ENCODE data around the gene FBXO31.

The FBXO31 gene

DNA sequence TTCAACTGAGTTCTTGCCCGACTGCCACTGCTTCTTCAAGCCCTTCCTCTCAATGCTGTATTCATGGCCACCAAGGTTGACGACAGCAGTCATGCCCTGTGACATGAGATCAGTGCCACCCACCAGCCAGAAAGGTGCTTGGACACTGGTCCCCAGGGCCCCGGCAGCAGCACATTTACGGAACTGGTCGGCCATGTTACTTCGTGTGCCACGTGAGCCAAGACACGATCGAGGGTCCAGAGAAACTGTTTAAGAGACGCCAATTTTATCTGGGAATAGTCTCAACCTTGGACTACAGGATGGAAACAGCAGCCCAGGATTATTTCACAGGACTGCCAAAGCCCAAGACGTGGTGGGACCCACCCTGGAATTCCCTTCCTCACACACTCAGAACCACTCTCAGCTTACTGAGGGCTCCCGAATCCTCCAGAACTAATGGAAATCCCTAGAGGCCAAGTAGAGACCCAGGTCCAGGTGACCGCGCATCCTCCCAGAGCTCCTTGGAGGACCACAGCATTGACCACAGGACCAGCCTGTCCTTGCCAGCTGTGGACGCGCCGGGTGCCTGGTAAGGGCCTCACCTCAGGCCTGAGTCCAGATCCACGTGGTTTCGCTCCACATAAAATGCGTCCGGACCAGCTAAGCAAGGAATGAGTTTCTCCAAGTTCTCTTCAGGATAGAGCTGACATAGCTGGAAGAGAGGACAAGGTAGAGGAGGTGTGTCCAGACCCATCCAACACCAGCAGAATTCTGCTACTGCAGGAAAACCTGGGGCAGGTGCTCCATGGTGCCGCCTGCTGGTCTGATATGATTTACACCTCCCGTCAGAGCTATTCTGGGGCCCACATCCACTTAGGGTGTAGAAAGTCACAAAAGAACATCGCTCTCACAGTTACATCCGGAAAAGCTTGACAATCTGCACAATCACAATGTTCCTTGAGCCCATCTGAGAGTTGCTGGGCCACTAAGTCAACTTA, 36.7 kb upstream of the FBXO31 start:
- Histone ChIP-seq H3K27me3 (ENCODE audit: control insufficient read depth in 1 of 2, insufficient read depth in 2 of 2, low read length in 2 of 2) (no peaks in the 10 kb centered on the region), H3K9ac (ENCODE audit: low read length in 2 of 2) (no peak overlapping the region), H3K9me3 (ENCODE audit: control insufficient read depth in 2 of 2, low read length in 2 of 2) (no peaks in the 10 kb centered on the region), H3K27ac (ENCODE audit: low read length) (no peak overlapping the region), H3K4me3 (ENCODE audit: low read length in 2 of 2) (no peak overlapping the region), H3K36me3 (ENCODE audit: control insufficient read depth in 2 of 2, insufficient read depth in 2 of 2, low read length in 2 of 2) (peaks cover 38 to 42% of the 10 kb centered on the region in 2 donors), H3K4me1 (ENCODE audit: control insufficient read depth, insufficient read depth, low read length) (no peaks in the 10 kb centered on the region)

DNA sequence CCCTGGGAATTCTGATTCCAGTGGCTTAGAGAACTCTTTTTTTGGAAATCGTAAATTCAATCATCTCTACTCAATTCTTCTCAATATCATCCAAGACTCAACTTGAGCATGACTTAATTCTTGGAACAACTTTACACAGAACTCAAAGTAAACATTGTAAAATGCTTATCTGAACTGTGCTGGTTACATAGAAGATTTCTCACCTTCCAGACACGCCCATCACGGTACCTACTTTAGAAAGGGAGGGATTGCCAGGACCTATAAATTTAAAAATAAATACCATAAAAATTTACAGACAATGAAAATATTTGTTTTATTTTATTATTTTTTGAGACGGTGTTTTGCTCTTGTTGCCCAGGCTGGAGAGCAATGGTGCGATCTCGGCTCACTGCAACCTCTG, 35.1 kb upstream of the FBXO31 start:
- H3K27me3 ChIP-seq (ENCODE audit: control insufficient read depth in 1 of 2, insufficient read depth in 2 of 2, low read length in 2 of 2), result no peaks in the 10 kb centered on the region
- H3K9ac ChIP-seq (ENCODE audit: low read length in 2 of 2), result no peak overlapping the region
- H3K4me1 ChIP-seq (ENCODE audit: control insufficient read depth, insufficient read depth, low read length), result no peaks in the 10 kb centered on the region
- H3K36me3 ChIP-seq (ENCODE audit: control insufficient read depth in 2 of 2, insufficient read depth in 2 of 2, low read length in 2 of 2), result peaks cover 34 to 41% of the 10 kb centered on the region in 2 donors
- H3K27ac ChIP-seq (ENCODE audit: low read length), result no peak overlapping the region
- no peak overlapping the region for H3K4me3 ChIP-seq (ENCODE audit: low read length in 2 of 2)
- H3K9me3 ChIP-seq (ENCODE audit: control insufficient read depth in 2 of 2, low read length in 2 of 2), result no peaks in the 10 kb centered on the region

DNA sequence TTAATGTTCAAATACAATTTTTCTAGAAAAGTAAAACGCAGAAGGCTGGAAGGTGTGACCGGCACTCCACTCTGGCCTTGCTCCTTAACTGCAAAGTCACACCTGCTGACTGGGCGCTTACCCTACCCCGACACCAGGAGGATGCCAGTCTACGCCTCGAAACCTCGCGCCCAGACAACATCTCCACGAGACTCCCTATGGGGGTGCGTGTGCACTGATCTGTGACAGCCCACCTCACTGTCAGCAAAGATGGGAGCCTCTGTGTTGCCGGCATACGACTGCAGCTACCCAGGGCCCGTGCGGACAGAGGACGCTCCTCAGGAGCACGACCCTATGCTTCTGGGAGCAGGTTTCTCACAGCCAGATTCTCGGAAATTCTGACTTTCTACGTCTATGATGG, 34.6 kb upstream of the FBXO31 start:
- H3K9me3 ChIP-seq (ENCODE audit: control insufficient read depth in 2 of 2, low read length in 2 of 2), result no peaks in the 10 kb centered on the region
- H3K9ac ChIP-seq (ENCODE audit: low read length in 2 of 2), result no peak overlapping the region
- H3K27me3 ChIP-seq (ENCODE audit: control insufficient read depth in 1 of 2, insufficient read depth in 2 of 2, low read length in 2 of 2), result no peaks in the 10 kb centered on the region
- peaks cover 34 to 38% of the 10 kb centered on the region in 2 donors for H3K36me3 ChIP-seq (ENCODE audit: control insufficient read depth in 2 of 2, insufficient read depth in 2 of 2, low read length in 2 of 2)
- H3K4me3 ChIP-seq (ENCODE audit: low read length in 2 of 2), result no peak overlapping the region
- H3K27ac ChIP-seq (ENCODE audit: low read length), result no peak overlapping the region
- H3K4me1 ChIP-seq (ENCODE audit: control insufficient read depth, insufficient read depth, low read length), result no peaks in the 10 kb centered on the region

DNA sequence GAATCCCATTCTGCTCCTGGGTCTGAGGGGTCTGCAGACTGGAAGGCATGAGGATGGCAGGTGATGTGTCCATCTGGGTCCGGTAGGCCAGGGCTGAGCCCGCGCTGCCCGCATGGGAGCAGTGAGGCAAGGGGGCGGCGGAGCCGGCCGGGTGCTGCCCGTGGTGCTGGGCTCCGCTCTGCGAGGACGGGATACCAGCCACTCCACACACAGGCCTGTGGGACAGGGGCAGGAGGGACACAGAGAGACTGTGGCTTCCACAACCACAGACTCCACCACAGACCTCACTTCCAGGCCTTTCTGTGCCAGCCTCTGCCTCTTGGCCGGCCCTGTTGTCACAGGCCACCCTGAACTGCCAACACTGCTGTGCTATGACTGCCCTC, 33.9 kb upstream of the FBXO31 start:
- H3K9ac ChIP-seq (ENCODE audit: low read length in 2 of 2), result no peak overlapping the region
- H3K9me3 ChIP-seq (ENCODE audit: control insufficient read depth in 2 of 2, low read length in 2 of 2), result no peaks in the 10 kb centered on the region
- peaks cover 31 to 36% of the 10 kb centered on the region in 2 donors for H3K36me3 ChIP-seq (ENCODE audit: control insufficient read depth in 2 of 2, insufficient read depth in 2 of 2, low read length in 2 of 2)
- no peak overlapping the region for H3K4me3 ChIP-seq (ENCODE audit: low read length in 2 of 2)
- no peaks in the 10 kb centered on the region for H3K4me1 ChIP-seq (ENCODE audit: control insufficient read depth, insufficient read depth, low read length)
- no peak overlapping the region for H3K27ac ChIP-seq (ENCODE audit: low read length)
- H3K27me3 ChIP-seq (ENCODE audit: control insufficient read depth in 1 of 2, insufficient read depth in 2 of 2, low read length in 2 of 2), result no peaks in the 10 kb centered on the region

DNA sequence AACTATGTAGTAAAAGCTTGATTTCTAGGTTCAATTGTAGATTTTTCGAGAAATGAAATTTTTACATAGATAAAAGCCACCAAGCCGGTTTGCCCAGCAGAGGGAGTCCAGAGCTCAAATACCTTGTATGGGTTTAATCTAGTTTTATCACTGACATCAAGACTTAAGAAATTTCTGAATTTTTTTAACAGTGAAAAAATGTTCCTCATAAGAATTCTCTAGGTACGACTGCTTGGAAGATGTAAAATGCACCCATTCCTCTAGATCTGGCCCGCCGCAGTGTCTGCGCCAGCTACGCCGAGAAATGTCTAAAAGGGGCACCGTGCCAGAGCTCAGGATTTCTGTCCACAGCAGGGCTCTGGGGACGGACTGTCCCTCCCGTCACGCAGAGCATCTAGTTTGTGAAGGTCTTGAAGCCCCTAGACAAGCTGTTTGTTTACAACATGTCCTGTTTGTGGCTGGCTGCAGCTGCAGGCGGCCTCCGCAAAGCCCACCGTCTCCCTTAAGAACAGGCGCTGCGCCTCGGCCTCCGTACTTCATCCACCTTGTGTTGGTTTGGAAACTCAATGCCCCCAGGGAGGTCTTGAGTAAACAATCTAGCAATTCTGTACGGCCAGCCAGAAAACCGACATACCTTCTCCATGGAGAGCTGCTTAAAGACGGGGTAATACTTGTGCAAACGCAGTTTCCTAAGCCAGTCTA, 33.4 kb upstream of the FBXO31 start:
- Histone ChIP-seq H3K27me3 (ENCODE audit: control insufficient read depth in 1 of 2, insufficient read depth in 2 of 2, low read length in 2 of 2) (no peaks in the 10 kb centered on the region), H3K9me3 (ENCODE audit: control insufficient read depth in 2 of 2, low read length in 2 of 2) (no peaks in the 10 kb centered on the region), H3K36me3 (ENCODE audit: control insufficient read depth in 2 of 2, insufficient read depth in 2 of 2, low read length in 2 of 2) (peaks cover 34 to 42% of the 10 kb centered on the region in 2 donors), H3K9ac (ENCODE audit: low read length in 2 of 2) (no peak overlapping the region), H3K27ac (ENCODE audit: low read length) (no peak overlapping the region), H3K4me3 (ENCODE audit: low read length in 2 of 2) (no peak overlapping the region), H3K4me1 (ENCODE audit: control insufficient read depth, insufficient read depth, low read length) (no peaks in the 10 kb centered on the region)

DNA sequence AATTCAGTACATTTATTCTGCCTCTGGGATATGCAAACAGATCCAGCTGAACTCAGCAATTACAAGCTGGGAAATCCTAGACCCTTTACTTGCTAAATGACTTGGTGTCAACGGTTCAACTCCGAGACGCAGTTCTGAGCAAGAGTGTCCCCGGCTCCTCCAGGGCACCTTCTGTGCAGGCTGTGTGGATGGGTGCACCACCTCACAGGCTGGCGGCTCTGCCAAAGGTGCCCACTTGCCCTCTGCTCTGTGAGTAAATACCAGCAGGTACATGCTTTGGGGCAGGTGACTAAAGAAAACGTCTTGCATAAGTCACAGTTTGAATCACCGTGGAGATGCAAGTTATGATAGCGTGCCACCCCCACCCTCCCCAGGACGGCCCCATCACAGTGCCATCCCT, 31.9 kb upstream of the FBXO31 start:
- H3K27ac ChIP-seq (ENCODE audit: low read length), result no peak overlapping the region

DNA sequence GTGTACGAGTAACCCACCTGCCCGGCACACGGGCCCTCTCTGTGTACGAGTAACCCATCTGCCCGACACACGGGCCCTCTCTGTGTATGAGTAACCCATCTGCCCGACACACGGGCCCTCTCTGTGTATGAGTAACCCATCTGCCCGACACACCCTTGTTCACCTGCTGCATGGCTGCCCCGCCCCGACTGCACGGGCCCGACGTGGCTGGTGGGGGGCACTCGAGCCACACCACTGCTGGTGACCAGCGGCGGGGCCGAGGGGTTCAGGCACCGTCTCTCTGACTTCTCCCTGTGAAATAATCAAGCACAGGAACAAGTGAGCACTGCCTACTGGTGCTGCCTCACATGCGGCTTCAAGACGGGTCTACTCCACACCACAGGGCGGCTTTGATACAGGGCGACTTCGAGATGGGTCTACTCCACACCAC, 30.7 kb upstream of the FBXO31 start:
- Histone ChIP-seq H3K27me3 (ENCODE audit: control insufficient read depth in 1 of 2, insufficient read depth in 2 of 2, low read length in 2 of 2) (no peaks in the 10 kb centered on the region), H3K9me3 (ENCODE audit: control insufficient read depth in 2 of 2, low read length in 2 of 2) (no peaks in the 10 kb centered on the region), H3K9ac (ENCODE audit: low read length in 2 of 2) (no peak overlapping the region), H3K27ac (ENCODE audit: low read length) (no peak overlapping the region), H3K36me3 (ENCODE audit: control insufficient read depth in 2 of 2, insufficient read depth in 2 of 2, low read length in 2 of 2) (peaks cover 43 to 57% of the 10 kb centered on the region in 2 donors), H3K4me3 (ENCODE audit: low read length in 2 of 2) (no peak overlapping the region), H3K4me1 (ENCODE audit: control insufficient read depth, insufficient read depth, low read length) (no peaks in the 10 kb centered on the region)

More for the DNA sequence above, 31.9 kb upstream of the FBXO31 start:
- Histone ChIP-seq H3K36me3 (ENCODE audit: control insufficient read depth in 2 of 2, insufficient read depth in 2 of 2, low read length in 2 of 2) (peaks cover 43 to 51% of the 10 kb centered on the region in 2 donors), H3K9ac (ENCODE audit: low read length in 2 of 2) (no peak overlapping the region), H3K9me3 (ENCODE audit: control insufficient read depth in 2 of 2, low read length in 2 of 2) (no peaks in the 10 kb centered on the region), H3K4me1 (ENCODE audit: control insufficient read depth, insufficient read depth, low read length) (no peaks in the 10 kb centered on the region), H3K27me3 (ENCODE audit: control insufficient read depth in 1 of 2, insufficient read depth in 2 of 2, low read length in 2 of 2) (no peaks in the 10 kb centered on the region), H3K4me3 (ENCODE audit: low read length in 2 of 2) (no peak overlapping the region)

DNA sequence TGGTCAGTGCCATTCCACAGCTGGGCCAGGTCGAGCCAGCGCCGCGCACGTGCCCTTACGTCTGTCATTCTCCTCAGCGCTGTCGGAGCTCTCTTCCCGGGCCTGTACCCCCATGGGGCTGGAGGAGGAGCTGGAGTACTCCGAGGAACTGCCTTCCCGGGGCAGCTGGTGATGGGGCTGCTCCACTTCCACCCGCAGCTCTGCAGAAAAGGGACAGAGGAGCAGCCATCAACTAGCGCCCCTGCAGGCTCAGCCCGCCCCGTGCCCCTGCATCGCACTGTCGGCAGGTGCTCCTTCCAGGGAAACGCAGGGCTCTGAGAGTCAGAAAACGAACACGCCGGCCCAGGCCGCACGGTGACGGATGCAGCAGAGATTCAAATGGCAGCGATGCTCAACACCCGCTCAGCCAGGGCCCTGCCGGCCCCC, 29.4 kb upstream of the FBXO31 start:
- Histone ChIP-seq H3K4me3 (ENCODE audit: low read length in 2 of 2) (no peak overlapping the region), H3K9ac (ENCODE audit: low read length in 2 of 2) (no peak overlapping the region), H3K4me1 (ENCODE audit: control insufficient read depth, insufficient read depth, low read length) (no peaks in the 10 kb centered on the region), H3K36me3 (ENCODE audit: control insufficient read depth in 2 of 2, insufficient read depth in 2 of 2, low read length in 2 of 2) (peaks cover 43 to 58% of the 10 kb centered on the region in 2 donors), H3K9me3 (ENCODE audit: control insufficient read depth in 2 of 2, low read length in 2 of 2) (no peaks in the 10 kb centered on the region), H3K27ac (ENCODE audit: low read length) (no peak overlapping the region), H3K27me3 (ENCODE audit: control insufficient read depth in 1 of 2, insufficient read depth in 2 of 2, low read length in 2 of 2) (no peaks in the 10 kb centered on the region)

DNA sequence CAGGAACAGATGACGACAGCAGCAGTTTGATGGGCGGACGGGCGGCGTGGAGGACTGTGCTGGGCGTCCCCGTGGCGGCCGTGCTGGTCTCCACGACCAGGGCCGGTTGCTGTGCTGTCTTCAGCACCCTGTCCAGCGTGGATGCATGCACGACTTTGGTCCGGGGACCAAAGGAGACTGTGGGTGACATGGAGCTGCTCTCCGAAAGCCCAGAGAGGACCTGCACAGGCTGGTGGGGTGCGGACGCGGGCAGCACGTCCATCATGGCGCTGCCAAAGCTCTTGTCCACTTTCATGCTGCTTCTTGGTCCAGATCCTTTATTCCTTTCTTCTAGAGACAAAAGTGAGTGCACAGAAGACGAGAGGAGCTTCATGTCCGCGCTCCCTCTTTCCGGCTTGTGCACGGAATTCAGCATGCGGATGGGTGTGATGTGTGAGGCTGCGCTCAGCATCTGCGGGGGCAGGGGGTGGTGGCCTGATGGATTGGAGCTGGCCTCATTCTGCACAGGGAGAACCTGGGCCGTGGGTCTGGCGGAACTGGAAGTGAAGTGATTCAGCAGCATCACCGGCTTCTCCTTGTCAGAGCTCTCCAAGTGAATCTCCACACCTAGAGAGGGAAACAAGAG, 28.9 kb upstream of the FBXO31 start:
- no peaks in the 10 kb centered on the region for H3K9me3 ChIP-seq (ENCODE audit: control insufficient read depth in 2 of 2, low read length in 2 of 2)
- peaks cover 47 to 60% of the 10 kb centered on the region in 2 donors for H3K36me3 ChIP-seq (ENCODE audit: control insufficient read depth in 2 of 2, insufficient read depth in 2 of 2, low read length in 2 of 2)
- no peaks in the 10 kb centered on the region for H3K4me1 ChIP-seq (ENCODE audit: control insufficient read depth, insufficient read depth, low read length)

DNA sequence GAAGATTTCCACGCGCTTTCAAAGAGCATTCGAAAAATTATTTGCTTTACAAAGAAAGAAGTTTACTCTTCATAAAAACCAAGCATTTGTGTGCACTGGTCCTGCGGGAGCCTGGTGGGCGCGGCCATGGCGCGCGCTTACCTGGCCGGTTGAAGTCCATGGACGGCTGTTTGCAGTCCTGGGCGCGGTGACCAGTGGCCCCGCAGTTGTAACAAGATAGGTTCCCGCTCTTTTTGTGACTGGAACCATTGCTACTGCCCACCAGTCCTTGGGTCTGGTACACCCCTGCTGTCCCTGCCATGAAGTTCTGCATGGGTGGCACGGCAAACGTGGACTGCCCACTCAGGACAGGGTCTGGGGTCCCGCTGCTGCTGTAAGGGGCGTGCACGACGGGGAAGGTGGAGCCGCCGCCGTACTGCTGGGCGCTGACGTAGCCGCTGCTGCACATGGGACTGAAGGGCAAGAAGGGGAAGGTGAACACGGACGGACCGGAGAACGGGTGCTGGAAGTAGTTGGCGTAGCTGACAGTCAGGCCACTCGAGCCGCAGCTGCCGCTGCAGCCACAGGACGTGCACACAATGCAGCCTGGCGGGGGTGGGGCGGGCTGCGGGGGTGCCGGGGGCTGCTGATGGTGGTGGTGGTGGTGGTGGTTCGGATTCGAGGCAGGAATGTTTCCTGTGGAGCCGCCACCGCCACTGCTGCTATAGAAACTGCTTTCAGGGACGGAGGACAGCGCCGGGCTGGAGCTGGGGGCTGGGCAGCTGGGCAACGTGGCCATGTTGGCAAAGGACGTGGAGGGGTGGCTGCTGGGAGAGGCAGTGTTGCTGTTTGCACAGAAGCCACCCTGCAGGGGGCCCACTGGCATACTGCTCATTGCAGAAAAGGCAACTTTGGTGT, 28.0 kb upstream of the FBXO31 start:
- H3K4me1 ChIP-seq (ENCODE audit: control insufficient read depth, insufficient read depth, low read length), result no peaks in the 10 kb centered on the region
- H3K9me3 ChIP-seq (ENCODE audit: control insufficient read depth in 2 of 2, low read length in 2 of 2), result no peaks in the 10 kb centered on the region
- H3K9ac ChIP-seq (ENCODE audit: low read length in 2 of 2), result no peak overlapping the region
- H3K27ac ChIP-seq (ENCODE audit: low read length), result no peak overlapping the region
- peaks cover 48 to 58% of the 10 kb centered on the region in 2 donors for H3K36me3 ChIP-seq (ENCODE audit: control insufficient read depth in 2 of 2, insufficient read depth in 2 of 2, low read length in 2 of 2)
- H3K27me3 ChIP-seq (ENCODE audit: control insufficient read depth in 1 of 2, insufficient read depth in 2 of 2, low read length in 2 of 2), result no peaks in the 10 kb centered on the region
- no peak overlapping the region for H3K4me3 ChIP-seq (ENCODE audit: low read length in 2 of 2)

More for the DNA sequence above, 28.9 kb upstream of the FBXO31 start:
- Histone ChIP-seq H3K9ac (ENCODE audit: low read length in 2 of 2) (no peak overlapping the region), H3K4me3 (ENCODE audit: low read length in 2 of 2) (no peak overlapping the region), H3K27me3 (ENCODE audit: control insufficient read depth in 1 of 2, insufficient read depth in 2 of 2, low read length in 2 of 2) (no peaks in the 10 kb centered on the region), H3K27ac (ENCODE audit: low read length) (no peak overlapping the region)
